Caco-2 (cell line): ENCODE measurements around the gene FGFR3. TPM values are rescaled to one million over a fixed set of nuclear protein-coding genes. Genes with fewer than 3 reads are reported as not detected.
A peak's percentile ranks its signal among the peaks of the same experiment; 100 is the strongest.

Experiments used
- BruUV-seq: library from RNA; stranded (reverse); fragments of 400-500 nt; replicated peaks from 2 replicates; lab custom pipeline; 2021; lab: Mats Ljungman, UMichigan
- CTCF ChIA-PET: fragments of 300-600 bp; sonication (Branson Sonifier 250); formaldehyde crosslinking; loops from one replicate; lab custom pipeline; 2022; ENCODE audit warnings: antibody characterized with exemption; lab: Charles Lee
- POLR2A ChIA-PET: fragments of 300-600 bp; sonication (Branson Sonifier 250); formaldehyde crosslinking; loops from one replicate; lab custom pipeline; 2022; ENCODE audit warnings: antibody characterized with exemption; lab: Charles Lee
- DNase-seq, 2 experiments: peaks; one replicate each; pipeline versions ENCODE4 v3.0.0 to v3.0.0-alpha.2; 2020 to 2022
- H3K27me3 ChIP-seq: replicated peaks from 2 replicates; pipeline ENCODE4 v1.6.0; 2011; ENCODE audit warnings: low read length; ENCODE audit not compliant: control insufficient read depth, insufficient read depth
- H3K36me3 ChIP-seq: 2 replicates; pipeline ENCODE4 v1.5.1; 2011; ENCODE audit warnings: low read length; ENCODE audit not compliant: control insufficient read depth, insufficient read depth
- H3K4me1 ChIP-seq: fragments of 250-450 bp; sonication (Bioruptor Pico); 2 replicates; pipeline ENCODE4 v1.5.1; 2020; ENCODE audit warnings: mild to moderate bottlenecking
- H3K4me3 ChIP-seq: 2 replicates; pipeline ENCODE4 v1.5.1; 2011; ENCODE audit warnings: low read depth, mild to moderate bottlenecking, control low read depth, low read length
- H3K9me3 ChIP-seq: fragments of 250-450 bp; sonication (Bioruptor Pico); 2 replicates; pipeline ENCODE4 v1.5.1; 2020; ENCODE audit warnings: mild to moderate bottlenecking, moderate library complexity
- H3K27ac Mint-ChIP-seq: one replicate; pipeline ENCODE4 v1.8.0; 2022; ENCODE audit warnings: mixed read lengths; ENCODE audit not compliant: unreplicated experiment
- H3K27me3 Mint-ChIP-seq: one replicate; pipeline ENCODE4 v1.8.0; 2022; ENCODE audit warnings: mixed read lengths; ENCODE audit not compliant: insufficient read depth, unreplicated experiment
- H3K36me3 Mint-ChIP-seq: one replicate; pipeline ENCODE4 v1.8.0; 2022; ENCODE audit warnings: mild to moderate bottlenecking, mixed read lengths; ENCODE audit not compliant: insufficient read depth, unreplicated experiment
- H3K4me1 Mint-ChIP-seq: one replicate; pipeline ENCODE4 v1.8.0; 2022; ENCODE audit warnings: low read depth, mixed read lengths; ENCODE audit not compliant: unreplicated experiment
- H3K4me3 Mint-ChIP-seq: one replicate; pipeline ENCODE4 v1.8.0; 2022; ENCODE audit warnings: mild to moderate bottlenecking, moderate library complexity, mixed read lengths; ENCODE audit not compliant: unreplicated experiment
- H3K9me3 Mint-ChIP-seq: one replicate; pipeline ENCODE4 v1.8.0; 2022; ENCODE audit warnings: mixed read lengths; ENCODE audit not compliant: unreplicated experiment
- intact Hi-C: fragments of 100-400 bp; cut with micrococcal nuclease; formaldehyde crosslinking; loops from one replicate; pipeline ENCODE4 v1.10.0; 2022; ENCODE audit not compliant: unreplicated experiment
- total RNA-seq: library from RNA; stranded (reverse); gene quantifications from 2 replicates; pipeline ENCODE4 v1.2.3, GENCODE V29; 2022
- TF ChIP-seq, protein P1 (sequence below), 2 experiments: fragments of 200-600 bp in 1 of 2; IDR thresholded peaks; 1 replicate in 1 of 2; 2 replicates in 1 of 2; pipeline versions ENCODE4 v1.5.1 to v1.8.0; 2011 to 2022; ENCODE audit warnings: antibody characterized with exemption in 1 of 2, control low read depth in 1 of 2, inconsistent platforms in 1 of 2, low read depth in 1 of 2, low read length in 1 of 2, mild to moderate bottlenecking in 1 of 2, moderate library complexity in 1 of 2; ENCODE audit not compliant: insufficient read depth in 1 of 2, severe bottlenecking in 1 of 2, unreplicated experiment in 1 of 2

Gene FGFR3
- total RNA-seq, 1 experiment from 2014 or later, result 132 TPM

DNA sequence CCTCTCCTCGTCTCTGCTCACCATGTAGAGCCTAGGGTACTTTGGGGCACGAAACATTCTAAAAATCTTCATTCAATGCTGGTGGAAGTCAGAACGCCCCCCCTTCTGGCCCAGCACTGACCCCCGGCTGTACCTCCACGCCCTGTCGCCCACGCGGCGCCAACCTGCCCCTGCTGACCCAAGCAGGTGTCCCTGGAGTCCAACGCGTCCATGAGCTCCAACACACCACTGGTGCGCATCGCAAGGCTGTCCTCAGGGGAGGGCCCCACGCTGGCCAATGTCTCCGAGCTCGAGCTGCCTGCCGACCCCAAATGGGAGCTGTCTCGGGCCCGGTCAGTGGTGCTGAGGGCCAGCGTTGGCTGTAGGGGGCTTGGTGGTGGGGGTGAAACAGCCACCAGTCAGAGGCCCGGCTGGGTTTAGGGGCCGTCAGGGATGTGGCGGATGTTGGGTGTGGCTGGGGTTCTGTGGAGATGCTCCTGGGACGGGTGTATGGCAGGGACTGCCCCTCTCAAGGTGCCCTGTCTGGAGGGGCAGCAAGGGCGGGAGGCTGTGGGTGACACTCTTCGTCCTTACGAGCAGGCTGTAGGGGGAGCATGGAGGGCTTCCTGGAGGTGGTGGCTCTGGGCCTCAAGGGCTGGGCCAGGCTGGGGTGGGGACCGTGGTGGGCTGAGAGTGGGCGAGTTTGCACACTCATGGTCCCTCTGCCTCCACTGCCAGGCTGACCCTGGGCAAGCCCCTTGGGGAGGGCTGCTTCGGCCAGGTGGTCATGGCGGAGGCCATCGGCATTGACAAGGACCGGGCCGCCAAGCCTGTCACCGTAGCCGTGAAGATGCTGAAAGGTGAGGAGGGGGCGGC is 11.8 kb downstream of the FGFR3 start:
- Histone ChIP-seq H3K4me3 (no peak overlapping the region), H3K4me1 (peaks cover 11% of the 10 kb centered on the region), H3K9me3 (no peaks in the 10 kb centered on the region), H3K36me3 (peaks cover 2% of the 10 kb centered on the region), H3K27me3 (no peaks in the 10 kb centered on the region)
- H3K4me3 Mint-ChIP-seq, result no peak overlapping the region
- intact Hi-C loops, result no loop called here
- CTCF ChIA-PET, result no interaction called here
- no peaks in the 10 kb centered on the region for H3K9me3 Mint-ChIP-seq
- no peak overlapping the region for H3K27ac Mint-ChIP-seq
- H3K36me3 Mint-ChIP-seq, result peaks cover 73% of the 10 kb centered on the region
- TF ChIP-seq, protein P1, sequence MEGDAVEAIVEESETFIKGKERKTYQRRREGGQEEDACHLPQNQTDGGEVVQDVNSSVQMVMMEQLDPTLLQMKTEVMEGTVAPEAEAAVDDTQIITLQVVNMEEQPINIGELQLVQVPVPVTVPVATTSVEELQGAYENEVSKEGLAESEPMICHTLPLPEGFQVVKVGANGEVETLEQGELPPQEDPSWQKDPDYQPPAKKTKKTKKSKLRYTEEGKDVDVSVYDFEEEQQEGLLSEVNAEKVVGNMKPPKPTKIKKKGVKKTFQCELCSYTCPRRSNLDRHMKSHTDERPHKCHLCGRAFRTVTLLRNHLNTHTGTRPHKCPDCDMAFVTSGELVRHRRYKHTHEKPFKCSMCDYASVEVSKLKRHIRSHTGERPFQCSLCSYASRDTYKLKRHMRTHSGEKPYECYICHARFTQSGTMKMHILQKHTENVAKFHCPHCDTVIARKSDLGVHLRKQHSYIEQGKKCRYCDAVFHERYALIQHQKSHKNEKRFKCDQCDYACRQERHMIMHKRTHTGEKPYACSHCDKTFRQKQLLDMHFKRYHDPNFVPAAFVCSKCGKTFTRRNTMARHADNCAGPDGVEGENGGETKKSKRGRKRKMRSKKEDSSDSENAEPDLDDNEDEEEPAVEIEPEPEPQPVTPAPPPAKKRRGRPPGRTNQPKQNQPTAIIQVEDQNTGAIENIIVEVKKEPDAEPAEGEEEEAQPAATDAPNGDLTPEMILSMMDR (IDR thresholded peaks at IDR 0.05; ENCODE audit: insufficient read depth in 1 of 2, low read depth in 1 of 2, low read length in 1 of 2, severe bottlenecking in 1 of 2, unreplicated experiment in 1 of 2), result no peak
- no TSS peak for BruUV-seq
- DNase-seq, result no peak
- no peaks in the 10 kb centered on the region for H3K27me3 Mint-ChIP-seq
- POLR2A ChIA-PET, result no interaction called here
- no peaks in the 10 kb centered on the region for H3K4me1 Mint-ChIP-seq

DNA sequence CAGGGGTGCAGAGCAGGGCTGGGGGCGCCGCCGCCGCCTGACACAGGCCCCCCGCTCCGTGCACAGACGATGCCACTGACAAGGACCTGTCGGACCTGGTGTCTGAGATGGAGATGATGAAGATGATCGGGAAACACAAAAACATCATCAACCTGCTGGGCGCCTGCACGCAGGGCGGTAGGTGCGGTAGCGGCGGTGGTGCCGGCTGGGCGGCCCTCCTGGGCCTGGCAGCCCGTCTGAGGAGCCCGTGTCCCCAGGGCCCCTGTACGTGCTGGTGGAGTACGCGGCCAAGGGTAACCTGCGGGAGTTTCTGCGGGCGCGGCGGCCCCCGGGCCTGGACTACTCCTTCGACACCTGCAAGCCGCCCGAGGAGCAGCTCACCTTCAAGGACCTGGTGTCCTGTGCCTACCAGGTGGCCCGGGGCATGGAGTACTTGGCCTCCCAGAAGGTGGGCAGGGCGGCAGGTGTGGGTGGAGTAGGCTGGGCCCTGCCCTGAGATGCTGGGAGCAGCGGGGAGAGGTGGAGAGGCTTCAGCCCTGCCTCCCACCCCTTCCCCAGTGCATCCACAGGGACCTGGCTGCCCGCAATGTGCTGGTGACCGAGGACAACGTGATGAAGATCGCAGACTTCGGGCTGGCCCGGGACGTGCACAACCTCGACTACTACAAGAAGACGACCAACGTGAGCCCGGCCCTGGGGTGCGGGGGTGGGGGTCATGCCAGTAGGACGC is 12.6 kb downstream of the FGFR3 start:
- ChIA-PET POLR2A (interaction anchor here (0.6 kb wide), 1 partner anchor 33 kb away, joined by 7 read pairs; no protein-coding TSS in a partner anchor), CTCF (interaction anchor here (0.6 kb wide), 1 partner anchor 38 kb away, joined by 5 read pairs; no protein-coding TSS in a partner anchor)
- no peak for DNase-seq
- Histone ChIP-seq H3K9me3 (no peaks in the 10 kb centered on the region), H3K27me3 (no peaks in the 10 kb centered on the region), H3K36me3 (no peaks in the 10 kb centered on the region; the same call in none of the 2 replicates), H3K4me3 (no peak overlapping the region), H3K4me1 (peaks cover 11% of the 10 kb centered on the region)
- Mint-ChIP-seq H3K36me3 (peaks cover 73% of the 10 kb centered on the region), H3K9me3 (no peaks in the 10 kb centered on the region), H3K27ac (no peak overlapping the region), H3K4me1 (no peaks in the 10 kb centered on the region), H3K4me3 (no peak overlapping the region), H3K27me3 (no peaks in the 10 kb centered on the region)
- intact Hi-C loops, result no loop called here
- BruUV-seq, result TSS peak; percentile 7
- TF ChIP-seq, protein P1 (IDR thresholded peaks at IDR 0.05; ENCODE audit: insufficient read depth in 1 of 2, low read depth in 1 of 2, low read length in 1 of 2, severe bottlenecking in 1 of 2, unreplicated experiment in 1 of 2), result no peak

DNA sequence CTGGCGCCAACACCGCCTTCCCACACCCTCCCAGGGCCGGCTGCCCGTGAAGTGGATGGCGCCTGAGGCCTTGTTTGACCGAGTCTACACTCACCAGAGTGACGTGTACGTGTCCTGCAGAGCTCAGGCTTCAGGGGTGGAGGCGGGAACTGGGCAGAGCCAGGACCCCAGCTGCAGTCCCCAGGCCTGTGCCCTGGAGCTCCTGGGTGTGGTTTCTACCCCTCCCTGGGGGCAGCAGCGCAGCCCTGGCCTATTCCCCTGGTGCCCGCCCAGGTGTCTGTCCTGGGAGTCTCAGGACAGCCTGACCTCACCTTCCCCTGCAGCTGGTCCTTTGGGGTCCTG is 13.1 kb downstream of the FGFR3 start:
- intact Hi-C loops, result no loop called here
- POLR2A ChIA-PET, result interaction anchor here (0.6 kb wide), 1 partner anchor 33 kb away, joined by 7 read pairs; no protein-coding TSS in a partner anchor

More for the DNA sequence above, 13.1 kb downstream of the FGFR3 start:
- DNase-seq, result no peak
- no peaks in the 10 kb centered on the region for H3K27me3 ChIP-seq
- Mint-ChIP-seq H3K4me3 (no peak overlapping the region), H3K27me3 (no peaks in the 10 kb centered on the region), H3K27ac (no peak overlapping the region), H3K4me1 (no peaks in the 10 kb centered on the region), H3K36me3 (peaks cover 69% of the 10 kb centered on the region), H3K9me3 (no peaks in the 10 kb centered on the region)
- H3K36me3 ChIP-seq, result no peaks in the 10 kb centered on the region; the same call in 1 of the 2 replicates
- CTCF ChIA-PET, result interaction anchor here (0.6 kb wide), 1 partner anchor 38 kb away, joined by 5 read pairs; no protein-coding TSS in a partner anchor
- H3K4me3 ChIP-seq, result no peak overlapping the region
- no TSS peak for BruUV-seq
- peaks cover 11% of the 10 kb centered on the region for H3K4me1 ChIP-seq
- H3K9me3 ChIP-seq, result no peaks in the 10 kb centered on the region
- TF ChIP-seq, protein P1 (IDR thresholded peaks at IDR 0.05; ENCODE audit: insufficient read depth in 1 of 2, low read depth in 1 of 2, low read length in 1 of 2, severe bottlenecking in 1 of 2, unreplicated experiment in 1 of 2), result no peak
